Keratinocyte (primary cell): ENCODE data around the gene ARMH3. TPM values are rescaled to one million over a fixed set of nuclear protein-coding genes. Genes with fewer than 3 reads are reported as not detected.

ENCODE experiments used
- DNase-seq: peaks from one replicate; pipeline ENCODE4 v3.0.0-alpha.2; 2011; ENCODE audit warnings: low read depth, missing footprints, low spot score
- FAIRE-seq: peaks from 2 replicates; lab custom pipeline; 2011; peaks lifted over from hg19 to GRCh38; lab: Jason Lieb, UNC
- H2AFZ ChIP-seq: 2 replicates; pipeline ENCODE4 v1.6.0; 2012; ENCODE audit warnings: low read length, control low read depth, inconsistent platforms; ENCODE audit not compliant: control insufficient read depth
- H3K27ac ChIP-seq: 2 replicates; pipeline ENCODE4 v1.5.1; 2011; ENCODE audit warnings: low read length; ENCODE audit not compliant: control insufficient read depth, insufficient read depth
- H3K27me3 ChIP-seq: 3 replicates; pipeline ENCODE4 v1.6.0; 2011; ENCODE audit warnings: low read length; ENCODE audit not compliant: control insufficient read depth, insufficient read depth; ENCODE audit errors: extremely low read depth
- H3K36me3 ChIP-seq, 2 experiments: 2 replicates in 1 of 2; 3 replicates in 1 of 2; pipeline ENCODE4 v1.5.1; 2011; ENCODE audit warnings: low read length in 2 of 2, mild to moderate bottlenecking in 1 of 2; ENCODE audit not compliant: control insufficient read depth in 2 of 2, insufficient read depth in 2 of 2; ENCODE audit errors: extremely low read depth in 1 of 2
- H3K4me1 ChIP-seq: 3 replicates; pipeline ENCODE4 v1.5.1; 2011; ENCODE audit warnings: low read length; ENCODE audit not compliant: control insufficient read depth, insufficient read depth; ENCODE audit errors: extremely low read depth
- H3K4me2 ChIP-seq: 3 replicates; pipeline ENCODE4 v1.6.0; 2011; ENCODE audit warnings: low read depth, low read length; ENCODE audit not compliant: control insufficient read depth, insufficient read depth; ENCODE audit errors: extremely low read depth
- H3K4me3 ChIP-seq, 3 experiments: fragments of 200-600 bp in 1 of 3; sonication (generic) in 1 of 3; 2 replicates in 2 of 3; 3 replicates in 1 of 3; pipeline ENCODE4 v1.5.1; 2011 to 2016; ENCODE audit warnings: low read length in 3 of 3, mild to moderate bottlenecking in 3 of 3, control low read depth in 2 of 3, inconsistent platforms in 1 of 3, low read depth in 1 of 3, mixed read lengths in 1 of 3, mixed run types in 1 of 3, moderate library complexity in 1 of 3; ENCODE audit not compliant: control insufficient read depth in 2 of 3, insufficient read depth in 2 of 3; ENCODE audit errors: extremely low read depth in 1 of 3
- H3K79me2 ChIP-seq: 2 replicates; pipeline ENCODE4 v1.6.0; 2012; ENCODE audit warnings: low read length; ENCODE audit not compliant: control insufficient read depth, insufficient read depth
- H3K9ac ChIP-seq: 3 replicates; pipeline ENCODE4 v1.6.0; 2011; ENCODE audit warnings: low read length; ENCODE audit not compliant: control insufficient read depth, insufficient read depth; ENCODE audit errors: extremely low read depth
- H3K9me1 ChIP-seq: 3 replicates; pipeline ENCODE4 v1.6.0; 2011; ENCODE audit warnings: low read length; ENCODE audit not compliant: control insufficient read depth, insufficient read depth; ENCODE audit errors: extremely low read depth
- H3K9me3 ChIP-seq: 2 replicates; pipeline ENCODE4 v1.5.1; 2012; ENCODE audit warnings: low read depth, low read length; ENCODE audit not compliant: control insufficient read depth
- H4K20me1 ChIP-seq: 3 replicates; pipeline ENCODE4 v1.6.0; 2011; ENCODE audit warnings: low read length; ENCODE audit not compliant: control insufficient read depth, insufficient read depth; ENCODE audit errors: extremely low read depth
- CTCF ChIP-seq, 3 experiments: IDR thresholded peaks in 1 of 3; conservative IDR thresholded peaks in 1 of 3; optimal IDR thresholded peaks in 1 of 3; 2 replicates in 2 of 3; 3 replicates in 1 of 3; pipeline versions ENCODE3 to v1.5.1; 2011; ENCODE audit warnings: low read length in 3 of 3, mild to moderate bottlenecking in 3 of 3, moderate library complexity in 2 of 3, control low read depth in 1 of 3, inconsistent platforms in 1 of 3; ENCODE audit not compliant: insufficient read depth in 2 of 3; ENCODE audit errors: extremely low read depth in 1 of 3
- EZH2 ChIP-seq: IDR thresholded peaks from one replicate; pipeline ENCODE4 v1.6.1; 2012; ENCODE audit warnings: inconsistent platforms, mild to moderate bottlenecking, low read length, moderate library complexity
- dilution Hi-C: fragments of 300-500 bp; cut with MboI; formaldehyde crosslinking; loops from one replicate; pipeline ENCODE4 v1.7.0; 2020; ENCODE audit warnings: low sequenced_read_pairs; ENCODE audit not compliant: extremely low pct_ligation_motif_present
- polyA plus RNA-seq, 5 experiments: library from polyadenylated mRNA; depleted of rRNA in 3 of 5; stranded (reverse) in 3 of 5; stranded (forward) in 1 of 5; unstranded in 1 of 5; fragments of >200 nt; gene quantifications; 1 replicate in 1 of 5; 2 replicates in 3 of 5; 3 replicates in 1 of 5; pipeline versions ENCODE4 v1.2.1 to v1.2.3, GENCODE V29; 2011 to 2012; ENCODE audit warnings: missing spikeins in 2 of 5, low read depth in 1 of 5, low replicate concordance in 1 of 5

ARMH3 gene
- polyA plus RNA-seq, 1 donor (not counting 4 experiments of a cell fraction or from before 2014, with no cell fraction given) = 25.3 TPM

- peaks cover 4% of the 10 kb centered on the region for H4K20me1 ChIP-seq
- H2AFZ ChIP-seq = no peak overlapping the region
- H3K27ac ChIP-seq = no peak overlapping the region
- no peaks in the 10 kb centered on the region for H3K9me1 ChIP-seq
- no peak for FAIRE-seq
- H3K79me2 ChIP-seq = no peaks in the 10 kb centered on the region
- H3K9ac ChIP-seq = no peak overlapping the region
- H3K9me3 ChIP-seq = no peaks in the 10 kb centered on the region
- H3K4me2 ChIP-seq = no peak overlapping the region
- no peak overlapping the region for H3K4me3 ChIP-seq
- H3K27me3 ChIP-seq = no peaks in the 10 kb centered on the region
- TF ChIP-seq EZH2 (no peak), CTCF (optimal IDR thresholded peaks at IDR 0.05 in 1 of 3, IDR thresholded peaks at IDR 0.05 in 1 of 3, conservative IDR thresholded peaks at IDR 0.05 in 1 of 3; ENCODE audit: extremely low read depth in 1 of 3, insufficient read depth in 2 of 3, low read length in 3 of 3) (no peak)
- no peak for DNase-seq
- dilution Hi-C loops = no loop called here
- H3K4me1 ChIP-seq = no peaks in the 10 kb centered on the region
- peaks cover 0 to 8% of the 10 kb centered on the region in 2 experiments for H3K36me3 ChIP-seq
Measured at GRCh38 chr10:101848894-101849351, 207.1 kb downstream of the ARMH3 start.

GRCh38 chr10:101848408-101848807 lies 207.6 kb downstream of the ARMH3 start:
- H3K27me3 ChIP-seq = no peaks in the 10 kb centered on the region
- H3K9ac ChIP-seq = no peak overlapping the region
- peaks cover 4% of the 10 kb centered on the region for H4K20me1 ChIP-seq
- no peaks in the 10 kb centered on the region for H3K79me2 ChIP-seq
- DNase-seq = no peak
- dilution Hi-C loops = no loop called here
- H3K4me3 ChIP-seq = no peak overlapping the region
- no peak overlapping the region for H3K27ac ChIP-seq
- FAIRE-seq = no peak
- H3K9me1 ChIP-seq = no peaks in the 10 kb centered on the region
- no peak overlapping the region for H3K4me2 ChIP-seq
- no peak overlapping the region for H2AFZ ChIP-seq
- H3K4me1 ChIP-seq = no peaks in the 10 kb centered on the region
- H3K36me3 ChIP-seq = peaks cover 0 to 8% of the 10 kb centered on the region in 2 experiments
- H3K9me3 ChIP-seq = no peaks in the 10 kb centered on the region
- no peak for TF ChIP-seq CTCF (optimal IDR thresholded peaks at IDR 0.05 in 1 of 3, IDR thresholded peaks at IDR 0.05 in 1 of 3, conservative IDR thresholded peaks at IDR 0.05 in 1 of 3; ENCODE audit: extremely low read depth in 1 of 3, insufficient read depth in 2 of 3, low read length in 3 of 3)
